DOHH2 (cell line): ENCODE results near the gene CD63.

Experiments used
- H3F3A ChIP-seq: fragments of 200-600 bp; sonication (generic), shearing (Covaris generic); 2 replicates; pipeline ENCODE4 v1.6.0; 2016; ENCODE audit warnings: antibody characterized with exemption, mild to moderate bottlenecking; ENCODE audit not compliant: control insufficient read depth, insufficient read depth
- H3K27ac ChIP-seq: fragments of 200-600 bp; sonication (generic); 2 replicates; pipeline ENCODE4 v1.5.1; 2014; ENCODE audit warnings: low read depth, mild to moderate bottlenecking, low read length, moderate library complexity
- H3K27me3 ChIP-seq: fragments of 200-600 bp; sonication (generic); 2 replicates; pipeline ENCODE4 v1.6.1; 2014; ENCODE audit warnings: mild to moderate bottlenecking, low read length, mixed read lengths; ENCODE audit not compliant: control insufficient read depth
- H3K36me3 ChIP-seq: fragments of 200-600 bp; sonication (generic); 2 replicates; pipeline ENCODE4 v1.6.1; 2014; ENCODE audit warnings: mild to moderate bottlenecking, low read length, moderate library complexity, mixed read lengths; ENCODE audit not compliant: control insufficient read depth
- H3K4me1 ChIP-seq: fragments of 200-600 bp; sonication (generic); 2 replicates; pipeline ENCODE4 v1.6.1; 2014; ENCODE audit warnings: mild to moderate bottlenecking, low read length, mixed read lengths; ENCODE audit not compliant: control insufficient read depth
- H3K4me2 ChIP-seq: fragments of 200-600 bp; sonication (generic); 2 replicates; pipeline ENCODE4 v1.6.0; 2014; ENCODE audit warnings: mild to moderate bottlenecking, low read length, moderate library complexity
- H3K4me3 ChIP-seq: fragments of 200-600 bp; sonication (generic); 2 replicates; pipeline ENCODE4 v1.5.1; 2014; ENCODE audit warnings: mild to moderate bottlenecking, low read length, mixed read lengths
- H3K79me2 ChIP-seq: fragments of 200-600 bp; sonication (generic); 2 replicates; pipeline ENCODE4 v1.6.1; 2014; ENCODE audit warnings: mild to moderate bottlenecking, low read length, mixed read lengths; ENCODE audit not compliant: control insufficient read depth
- H3K9me2 ChIP-seq: fragments of 200-600 bp; sonication (generic); replicated peaks from 2 replicates; pipeline ENCODE4 v1.6.1; 2014; ENCODE audit warnings: mild to moderate bottlenecking, low read length, mixed read lengths; ENCODE audit not compliant: control insufficient read depth
- H3K9me3 ChIP-seq: fragments of 200-600 bp; sonication (generic); 2 replicates; pipeline ENCODE4 v1.6.1; 2014; ENCODE audit warnings: antibody characterized with exemption, low read length, mixed read lengths; ENCODE audit not compliant: control insufficient read depth, insufficient read depth
- H4K20me1 ChIP-seq: fragments of 200-600 bp; sonication (generic); 2 replicates; pipeline ENCODE4 v1.6.0; 2014; ENCODE audit warnings: low read depth, mild to moderate bottlenecking, antibody characterized with exemption, low read length, moderate library complexity; ENCODE audit not compliant: control insufficient read depth, insufficient read depth
- CTCF ChIP-seq: fragments of 200-600 bp; sonication (generic); IDR thresholded peaks from one replicate; pipeline ENCODE4 v1.5.1; 2014; ENCODE audit warnings: antibody characterized with exemption, mild to moderate bottlenecking, low read depth, low read length; ENCODE audit not compliant: poor library complexity, severe bottlenecking
- EZH2phosphoT487 ChIP-seq: fragments of 200-600 bp; sonication (generic); IDR thresholded peaks from 2 replicates; pipeline ENCODE4 v1.6.1; 2017; ENCODE audit warnings: borderline replicate concordance, mild to moderate bottlenecking, antibody characterized with exemption, low read length, moderate library complexity, mixed read lengths

CD63 gene

GRCh38 chr12:55698241-55698955, 30.4 kb downstream of the CD63 start:
- no peaks in the 10 kb centered on the region for H3K4me1 ChIP-seq
- H3K36me3 ChIP-seq, result no peaks in the 10 kb centered on the region

GRCh38 chr12:55697686-55698085, 31.1 kb downstream of the CD63 start:
- H3K4me1 ChIP-seq, result no peaks in the 10 kb centered on the region
- H4K20me1 ChIP-seq, result no peaks in the 10 kb centered on the region
- H3K9me2 ChIP-seq, result no peaks in the 10 kb centered on the region
- H3K9me3 ChIP-seq, result no peaks in the 10 kb centered on the region
- H3K4me3 ChIP-seq, result no peak overlapping the region
- H3K27ac ChIP-seq, result no peak overlapping the region
- H3K79me2 ChIP-seq, result no peaks in the 10 kb centered on the region
- TF ChIP-seq EZH2phosphoT487 (no peak), CTCF (no peak)
- no peaks in the 10 kb centered on the region for H3K36me3 ChIP-seq
- H3F3A ChIP-seq, result no peaks in the 10 kb centered on the region
- H3K27me3 ChIP-seq, result peaks cover 11% of the 10 kb centered on the region; the same call in 1 of the 2 replicates
- H3K4me2 ChIP-seq, result no peak overlapping the region

More at GRCh38 chr12:55698241-55698955, 30.4 kb downstream of the CD63 start:
- Histone ChIP-seq H3K9me3 (no peaks in the 10 kb centered on the region), H4K20me1 (no peaks in the 10 kb centered on the region), H3K4me2 (no peak overlapping the region), H3F3A (no peaks in the 10 kb centered on the region), H3K79me2 (no peaks in the 10 kb centered on the region), H3K4me3 (no peak overlapping the region), H3K27me3 (peaks cover 11% of the 10 kb centered on the region; the same call in 1 of the 2 replicates), H3K27ac (no peak overlapping the region), H3K9me2 (no peaks in the 10 kb centered on the region)
- TF ChIP-seq EZH2phosphoT487, result no peak
- no peak for TF ChIP-seq CTCF

GRCh38 chr12:55696796-55697462, 31.9 kb downstream of the CD63 start:
- Histone ChIP-seq H3K79me2 (no peaks in the 10 kb centered on the region), H3K9me2 (no peaks in the 10 kb centered on the region), H3K27me3 (peaks cover 11% of the 10 kb centered on the region; the same call in 1 of the 2 replicates), H3K4me1 (no peaks in the 10 kb centered on the region), H3K27ac (no peak overlapping the region), H3K4me2 (no peak overlapping the region), H3K4me3 (no peak overlapping the region), H3K9me3 (no peaks in the 10 kb centered on the region), H3F3A (no peaks in the 10 kb centered on the region), H3K36me3 (no peaks in the 10 kb centered on the region), H4K20me1 (no peaks in the 10 kb centered on the region)
- TF ChIP-seq EZH2phosphoT487 (no peak), CTCF (no peak)
